Myocyte (in vitro differentiated cells): ENCODE measurements around the gene CPO. TPM values are rescaled to one million over a fixed set of nuclear protein-coding genes. Genes with fewer than 3 reads are reported as not detected.

Source experiments
- DNase-seq: peaks from one replicate; pipeline ENCODE4 v3.0.0-alpha.2; 2012; ENCODE audit warnings: low read depth
- total RNA-seq: library from RNA; depleted of rRNA; stranded (reverse); fragments of >200 nt; gene quantifications from 2 replicates; pipeline ENCODE4 v1.2.3, GENCODE V29; 2014

Gene CPO
- total RNA-seq, 1 donor from 2014 or later, result not detected

DNA sequence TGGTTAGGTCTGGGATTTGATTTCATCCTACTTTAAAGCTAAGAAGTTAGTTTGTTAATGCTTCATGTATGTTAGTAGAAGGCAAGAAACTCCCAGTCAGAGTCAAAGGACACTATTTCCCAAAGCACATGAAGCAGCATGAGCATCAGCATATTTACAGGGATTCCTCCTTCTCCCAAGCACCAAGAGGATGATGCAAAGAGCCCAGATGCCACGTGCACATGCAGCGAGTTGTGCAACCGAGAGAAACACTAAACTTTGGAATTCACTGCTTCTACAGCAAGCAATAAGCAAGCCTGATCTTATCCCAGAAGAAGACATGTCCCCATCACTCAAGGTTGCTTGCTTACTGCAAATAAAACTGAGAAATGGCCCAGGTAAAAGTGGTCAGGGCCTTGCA, 32.5 kb downstream of the CPO start:
- peak; percentile 30 for DNase-seq

DNA sequence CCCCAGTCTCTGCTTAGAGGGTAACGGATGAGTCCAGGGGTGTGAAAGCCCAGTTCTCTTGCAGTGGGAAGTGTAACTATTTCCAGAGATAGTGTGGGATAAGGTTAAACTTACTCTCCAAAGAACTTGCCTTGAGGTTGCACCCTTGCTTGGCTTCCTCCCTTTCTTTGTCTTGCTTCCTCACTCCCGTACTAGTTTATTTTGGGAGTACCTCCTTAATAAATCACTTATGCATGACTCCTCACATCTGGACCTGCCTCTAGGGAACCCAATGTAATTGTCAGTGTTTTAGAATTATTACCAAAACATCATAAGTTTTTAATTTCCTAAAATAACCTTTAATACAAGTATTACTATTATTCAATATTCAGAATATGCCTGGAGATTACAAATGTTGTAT, 35.2 kb downstream of the CPO start:
- no peak for DNase-seq

DNA sequence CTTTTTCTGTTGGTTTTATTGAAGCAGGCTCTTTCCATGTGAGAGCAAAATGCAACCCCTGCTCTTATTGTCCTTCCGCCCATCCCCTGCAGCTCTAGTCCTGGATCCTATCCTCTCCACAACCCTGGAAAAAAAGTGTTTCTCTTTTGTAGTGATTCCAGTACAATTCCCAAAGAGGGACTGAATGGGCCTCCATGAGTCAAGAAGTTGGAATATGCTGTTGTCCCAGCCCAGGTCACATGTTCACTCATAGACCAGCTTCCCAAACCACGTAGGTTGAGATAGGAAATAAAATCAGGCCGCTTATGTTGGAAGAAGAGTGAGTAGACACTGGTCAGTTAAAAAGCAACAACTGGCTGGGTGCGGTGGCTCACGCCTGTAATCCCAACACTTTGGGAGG, 39.4 kb downstream of the CPO start:
- DNase-seq, result no peak

GRCh38 chr2:206979365-206979764, 40.0 kb downstream of the CPO start:
- no peak for DNase-seq

GRCh38 chr2:206979922-206980321, 40.6 kb downstream of the CPO start:
- DNase-seq, result no peak

DNA sequence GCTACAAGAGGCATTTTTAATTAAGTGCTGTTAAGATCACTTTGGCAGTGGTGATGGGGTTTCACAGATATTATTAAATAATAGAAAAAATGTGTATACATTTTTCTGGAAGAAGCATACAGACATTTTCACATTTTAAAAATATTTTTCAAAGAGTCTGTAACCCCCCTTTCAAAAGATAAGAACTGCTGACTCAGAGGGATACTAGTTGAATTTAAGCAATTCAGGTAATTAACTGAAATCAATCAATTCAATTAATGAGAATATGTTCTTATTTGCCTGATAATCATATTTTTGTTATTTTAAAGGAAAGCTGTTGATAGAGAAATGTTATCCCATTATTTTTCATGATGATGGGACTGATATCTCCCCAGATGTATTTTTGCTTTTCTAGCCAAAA, 41.1 kb downstream of the CPO start:
- no peak for DNase-seq

GRCh38 chr2:206981086-206981674, 41.9 kb downstream of the CPO start:
- no peak for DNase-seq

DNA sequence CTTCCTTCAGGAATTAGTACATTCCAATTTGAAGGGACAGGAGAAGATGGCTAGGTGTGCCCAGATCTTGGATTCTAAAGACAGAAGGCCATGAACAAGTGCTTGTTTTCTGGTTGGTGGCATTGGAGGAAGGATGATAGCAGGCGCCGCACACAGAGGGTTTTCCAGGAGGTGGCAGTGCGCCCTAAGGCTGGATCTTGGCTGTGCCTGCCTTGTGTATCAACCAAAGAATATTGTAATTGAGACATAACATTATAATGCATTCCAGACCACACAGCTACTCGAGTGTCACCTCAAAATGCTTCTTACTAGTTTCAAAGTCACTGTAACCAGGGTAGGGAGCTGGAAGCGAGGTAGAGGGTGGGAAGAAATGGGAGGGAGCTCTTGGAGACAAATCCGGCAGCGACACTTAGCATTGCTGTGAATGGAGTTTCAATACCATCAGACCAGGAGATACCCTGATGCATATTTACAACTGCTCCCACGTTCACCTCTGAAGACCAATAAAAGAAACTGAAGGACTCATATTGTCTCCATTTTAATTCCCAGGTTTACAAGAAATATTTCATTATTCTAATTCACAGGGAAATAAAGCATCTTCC, 42.5 kb downstream of the CPO start:
- peak; percentile 81 for DNase-seq

- DNase-seq, result no peak
Observed at GRCh38 chr2:206982360-206982955, 43.1 kb downstream of the CPO start.

- DNase-seq, result no peak
Observed at GRCh38 chr2:206983161-206983859, 44.0 kb downstream of the CPO start.

GRCh38 chr2:206984206-206984605, 44.9 kb downstream of the CPO start:
- peak; percentile 26 for DNase-seq

DNA sequence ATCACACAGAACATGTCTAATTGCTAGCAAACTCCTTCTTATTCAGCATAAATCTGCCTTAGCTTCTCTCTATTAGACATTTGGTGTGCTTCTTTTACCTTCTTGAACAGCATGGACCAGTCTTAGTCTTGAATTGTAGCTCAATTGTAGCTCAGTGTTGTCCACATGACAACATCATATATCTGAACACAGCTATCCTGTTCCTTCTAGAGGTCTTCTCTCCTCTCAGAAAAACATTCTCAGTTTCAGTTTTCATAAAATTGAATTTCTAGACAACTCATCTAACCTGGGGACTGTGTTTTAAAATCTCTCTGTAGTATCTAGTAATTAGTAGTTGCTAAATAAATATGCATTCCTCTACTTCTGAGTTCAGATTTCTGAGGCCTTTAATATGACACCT, 47.6 kb downstream of the CPO start:
- no peak for DNase-seq

DNA sequence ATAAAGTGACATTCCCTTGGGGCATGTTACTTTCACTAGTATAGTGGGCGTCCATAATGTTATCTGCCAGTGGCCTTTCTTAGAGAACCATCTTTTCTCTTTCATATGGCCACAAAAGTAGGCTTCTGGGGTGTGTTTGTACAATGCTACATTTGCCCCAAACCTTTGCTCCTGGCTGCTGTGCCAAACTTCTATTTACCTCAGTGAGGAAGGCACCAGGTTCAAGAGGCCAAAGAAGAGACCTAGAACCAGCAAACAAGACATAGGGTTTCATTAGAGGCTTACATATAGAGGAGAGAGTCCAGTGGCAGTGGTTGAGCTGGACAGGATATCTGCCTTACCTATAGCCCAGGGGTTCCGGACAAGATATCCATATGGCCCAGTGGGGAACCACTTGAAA, 48.5 kb downstream of the CPO start:
- no peak for DNase-seq

- no peak for DNase-seq
Observed at GRCh38 chr2:206988884-206989283, 49.6 kb downstream of the CPO start.

- DNase-seq, result peak; percentile 23
Observed at GRCh38 chr2:206989311-206989710, 50.0 kb downstream of the CPO start.

DNA sequence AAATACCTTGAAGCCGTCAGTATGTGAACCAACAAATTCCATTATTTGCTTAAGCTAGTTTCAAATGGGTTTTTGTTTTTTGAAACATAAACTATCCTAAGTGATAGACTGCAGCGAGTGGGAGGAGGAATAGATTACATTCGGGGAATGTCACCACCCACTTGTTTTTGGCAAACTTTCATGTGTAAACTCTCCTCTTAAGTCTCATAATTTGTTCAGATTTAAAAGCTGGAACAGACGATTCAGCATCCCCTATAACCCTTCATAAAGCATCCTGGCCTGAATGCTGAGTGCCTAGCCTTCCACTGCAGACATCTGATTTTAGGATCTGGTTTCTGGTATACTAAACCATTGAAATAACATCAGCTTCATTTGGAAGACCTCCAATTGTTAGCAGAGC, 51.0 kb downstream of the CPO start:
- DNase-seq, result no peak

- no peak for DNase-seq
Observed at GRCh38 chr2:206991070-206991469, 51.8 kb downstream of the CPO start.

- no peak for DNase-seq
Observed at GRCh38 chr2:206993396-206993911, 54.1 kb downstream of the CPO start.

DNA sequence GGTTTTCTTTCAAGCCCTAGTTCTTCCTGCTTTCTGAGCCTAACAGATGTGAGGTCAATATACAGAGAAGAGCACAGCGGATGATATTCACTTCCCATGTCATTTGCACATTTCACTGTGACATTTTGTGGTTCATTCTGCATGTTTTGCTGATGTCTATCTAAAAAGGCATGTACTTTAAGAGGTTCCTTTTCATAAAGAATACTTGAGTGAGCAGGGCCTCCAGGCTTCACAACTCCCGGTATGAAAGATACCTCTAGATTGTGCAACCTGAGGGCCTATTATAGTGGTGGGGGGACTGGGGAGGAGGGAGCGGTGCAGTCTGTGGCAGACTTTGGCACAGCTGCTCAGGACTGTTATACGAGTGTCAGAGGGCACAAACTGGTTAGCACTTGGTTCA, 54.6 kb downstream of the CPO start:
- DNase-seq, result no peak

- DNase-seq, result peak; percentile 46
Observed at GRCh38 chr2:206996556-206997065, 57.3 kb downstream of the CPO start.

DNA sequence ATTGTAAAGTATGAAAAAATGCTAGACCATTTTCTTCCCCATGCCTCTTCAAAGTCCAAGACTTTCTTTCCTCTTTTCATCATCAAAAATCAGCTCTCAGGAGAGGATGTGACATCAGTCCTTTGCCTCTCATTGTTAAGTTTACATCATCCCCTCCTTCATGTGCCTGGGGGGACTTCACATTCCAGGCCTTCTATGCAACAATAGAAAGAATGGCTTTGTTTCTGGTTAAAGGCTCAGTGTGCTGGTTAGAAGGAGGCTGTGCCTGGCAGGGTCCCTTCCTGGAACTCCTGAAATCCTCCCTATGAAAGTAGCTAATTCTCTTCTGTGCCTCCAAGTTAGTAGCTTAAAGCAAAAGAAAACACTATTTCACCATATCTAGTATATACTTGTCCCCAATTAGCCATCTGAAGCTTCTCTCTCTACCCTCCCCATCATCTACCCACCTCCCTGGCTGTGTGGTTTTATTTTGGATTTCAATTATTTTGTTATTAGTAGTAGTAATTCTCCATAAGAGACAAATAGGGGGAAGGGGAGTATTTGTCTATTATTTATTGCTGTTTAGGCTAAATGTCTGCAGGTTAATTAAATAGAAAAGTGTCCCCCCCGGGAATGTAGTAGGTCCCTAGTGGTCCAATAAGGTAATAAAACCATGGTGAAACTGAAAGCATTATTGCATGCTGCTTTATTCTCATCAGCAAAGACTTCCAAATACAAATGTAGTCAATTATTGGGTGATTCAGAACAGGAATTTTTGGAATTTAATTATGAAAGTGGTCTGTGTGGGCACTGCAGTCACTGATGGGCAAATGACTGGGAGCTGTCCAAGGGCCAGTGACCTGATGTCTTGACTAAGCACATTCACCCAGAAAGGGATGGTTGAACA, 69.0 kb downstream of the CPO start:
- DNase-seq, result no peak
